ENCODE results near the gene L3HYPDH. TPM values are rescaled to one million over a fixed set of nuclear protein-coding genes. Genes with fewer than 3 reads are reported as not detected.

The L3HYPDH gene
- total RNA-seq, 1 experiment from 2014 or later = 25.1 TPM

DNA sequence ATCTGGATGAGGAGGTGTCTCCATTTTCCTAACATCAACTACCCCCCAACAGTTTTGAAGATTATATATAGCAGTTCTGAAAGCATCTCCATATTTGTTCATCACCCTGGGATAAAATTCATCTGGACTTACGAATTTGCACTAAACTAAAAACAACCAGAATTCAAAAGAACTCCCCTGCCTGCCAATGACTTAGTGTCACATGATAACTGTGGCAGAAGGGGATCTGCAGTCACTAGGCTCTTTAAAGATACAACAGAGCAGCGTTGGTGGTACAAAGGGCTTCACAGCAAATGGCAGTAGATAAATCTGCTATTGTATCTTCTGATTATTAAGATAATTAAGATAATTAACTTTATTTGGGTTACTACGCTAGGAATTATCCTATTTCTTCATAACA lies 49.1 kb downstream of the L3HYPDH start:
- CTCF ChIA-PET = no interaction called here
- H3K36me3 ChIP-seq (ENCODE audit: control insufficient read depth, insufficient read depth, low read length) = no peaks in the 10 kb centered on the region
- intact Hi-C loops (cut with micrococcal nuclease; ENCODE audit: unreplicated experiment) (no loop called here), in situ Hi-C loops (cut with HindIII; ENCODE audit: low pct_unique_long_range_greater_than_20kb, low sequenced_read_pairs) (no loop called here)
- no peaks in the 10 kb centered on the region for H3K9me3 ChIP-seq (ENCODE audit: control insufficient read depth, insufficient read depth, low read depth, low read length)
- DNase-seq (ENCODE audit: low read depth, low spot score) = no peak
- no TSS peak for BruUV-seq (replicated peaks)
- no peak overlapping the region for H3K4me3 ChIP-seq (ENCODE audit: low read depth in 2 of 2, low read length in 2 of 2)
- POLR2A ChIA-PET = no interaction called here
- no peak for ATAC-seq
- TF ChIP-seq TCF7L2 (IDR thresholded peaks at IDR 0.05; ENCODE audit: low read depth, low read length) (no peak), POLR2AphosphoS5 (IDR thresholded peaks at IDR 0.05; ENCODE audit: low read depth, low read length) (no peak), SIN3A (IDR thresholded peaks at IDR 0.05; ENCODE audit: borderline replicate concordance, insufficient read depth, low read depth, low read length) (no peak)
- TF ChIP-seq, protein P1, sequence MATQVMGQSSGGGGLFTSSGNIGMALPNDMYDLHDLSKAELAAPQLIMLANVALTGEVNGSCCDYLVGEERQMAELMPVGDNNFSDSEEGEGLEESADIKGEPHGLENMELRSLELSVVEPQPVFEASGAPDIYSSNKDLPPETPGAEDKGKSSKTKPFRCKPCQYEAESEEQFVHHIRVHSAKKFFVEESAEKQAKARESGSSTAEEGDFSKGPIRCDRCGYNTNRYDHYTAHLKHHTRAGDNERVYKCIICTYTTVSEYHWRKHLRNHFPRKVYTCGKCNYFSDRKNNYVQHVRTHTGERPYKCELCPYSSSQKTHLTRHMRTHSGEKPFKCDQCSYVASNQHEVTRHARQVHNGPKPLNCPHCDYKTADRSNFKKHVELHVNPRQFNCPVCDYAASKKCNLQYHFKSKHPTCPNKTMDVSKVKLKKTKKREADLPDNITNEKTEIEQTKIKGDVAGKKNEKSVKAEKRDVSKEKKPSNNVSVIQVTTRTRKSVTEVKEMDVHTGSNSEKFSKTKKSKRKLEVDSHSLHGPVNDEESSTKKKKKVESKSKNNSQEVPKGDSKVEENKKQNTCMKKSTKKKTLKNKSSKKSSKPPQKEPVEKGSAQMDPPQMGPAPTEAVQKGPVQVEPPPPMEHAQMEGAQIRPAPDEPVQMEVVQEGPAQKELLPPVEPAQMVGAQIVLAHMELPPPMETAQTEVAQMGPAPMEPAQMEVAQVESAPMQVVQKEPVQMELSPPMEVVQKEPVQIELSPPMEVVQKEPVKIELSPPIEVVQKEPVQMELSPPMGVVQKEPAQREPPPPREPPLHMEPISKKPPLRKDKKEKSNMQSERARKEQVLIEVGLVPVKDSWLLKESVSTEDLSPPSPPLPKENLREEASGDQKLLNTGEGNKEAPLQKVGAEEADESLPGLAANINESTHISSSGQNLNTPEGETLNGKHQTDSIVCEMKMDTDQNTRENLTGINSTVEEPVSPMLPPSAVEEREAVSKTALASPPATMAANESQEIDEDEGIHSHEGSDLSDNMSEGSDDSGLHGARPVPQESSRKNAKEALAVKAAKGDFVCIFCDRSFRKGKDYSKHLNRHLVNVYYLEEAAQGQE (IDR thresholded peaks at IDR 0.05; ENCODE audit: insufficient read depth in 1 of 2, low read depth in 2 of 2, low read length in 1 of 2) = no peak
- TF ChIP-seq, protein P2, sequence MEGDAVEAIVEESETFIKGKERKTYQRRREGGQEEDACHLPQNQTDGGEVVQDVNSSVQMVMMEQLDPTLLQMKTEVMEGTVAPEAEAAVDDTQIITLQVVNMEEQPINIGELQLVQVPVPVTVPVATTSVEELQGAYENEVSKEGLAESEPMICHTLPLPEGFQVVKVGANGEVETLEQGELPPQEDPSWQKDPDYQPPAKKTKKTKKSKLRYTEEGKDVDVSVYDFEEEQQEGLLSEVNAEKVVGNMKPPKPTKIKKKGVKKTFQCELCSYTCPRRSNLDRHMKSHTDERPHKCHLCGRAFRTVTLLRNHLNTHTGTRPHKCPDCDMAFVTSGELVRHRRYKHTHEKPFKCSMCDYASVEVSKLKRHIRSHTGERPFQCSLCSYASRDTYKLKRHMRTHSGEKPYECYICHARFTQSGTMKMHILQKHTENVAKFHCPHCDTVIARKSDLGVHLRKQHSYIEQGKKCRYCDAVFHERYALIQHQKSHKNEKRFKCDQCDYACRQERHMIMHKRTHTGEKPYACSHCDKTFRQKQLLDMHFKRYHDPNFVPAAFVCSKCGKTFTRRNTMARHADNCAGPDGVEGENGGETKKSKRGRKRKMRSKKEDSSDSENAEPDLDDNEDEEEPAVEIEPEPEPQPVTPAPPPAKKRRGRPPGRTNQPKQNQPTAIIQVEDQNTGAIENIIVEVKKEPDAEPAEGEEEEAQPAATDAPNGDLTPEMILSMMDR (IDR thresholded peaks at IDR 0.05) = no peak
- H3K4me1 ChIP-seq (ENCODE audit: control insufficient read depth, insufficient read depth, low read length) = no peaks in the 10 kb centered on the region
- H3K27me3 ChIP-seq (ENCODE audit: control insufficient read depth, insufficient read depth, low read length) = no peaks in the 10 kb centered on the region
- H3K27ac ChIP-seq (ENCODE audit: low read length) = no peak overlapping the region

DNA sequence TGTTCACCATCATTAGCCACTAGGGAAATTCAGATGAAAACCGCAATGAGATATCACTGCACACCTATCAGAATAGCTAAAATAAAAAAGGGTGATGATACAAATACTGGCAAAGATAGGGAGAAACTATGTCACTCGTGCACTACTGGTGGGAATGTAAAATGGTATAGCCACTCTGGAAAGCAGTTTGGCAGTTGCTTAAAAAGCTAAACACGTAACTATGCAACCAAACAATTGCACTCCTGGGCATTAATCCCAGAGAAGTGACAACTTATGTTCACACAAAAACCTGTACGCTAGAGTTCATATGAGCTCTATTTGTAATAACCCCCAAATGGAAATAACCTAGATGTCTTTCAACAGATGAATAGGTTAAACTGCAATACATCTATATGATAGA lies 54.4 kb downstream of the L3HYPDH start:
- Histone ChIP-seq H3K4me3 (ENCODE audit: low read depth in 2 of 2, low read length in 2 of 2) (no peak overlapping the region), H3K4me1 (ENCODE audit: control insufficient read depth, insufficient read depth, low read length) (no peaks in the 10 kb centered on the region), H3K27ac (ENCODE audit: low read length) (no peak overlapping the region), H3K9me3 (ENCODE audit: control insufficient read depth, insufficient read depth, low read depth, low read length) (no peaks in the 10 kb centered on the region), H3K27me3 (ENCODE audit: control insufficient read depth, insufficient read depth, low read length) (no peaks in the 10 kb centered on the region), H3K36me3 (ENCODE audit: control insufficient read depth, insufficient read depth, low read length) (no peaks in the 10 kb centered on the region)
- no peak for DNase-seq (ENCODE audit: low read depth, low spot score)
- ChIA-PET CTCF (no interaction called here), POLR2A (no interaction called here)
- BruUV-seq (replicated peaks) = no TSS peak
- ATAC-seq = no peak
- TF ChIP-seq, protein P1 (IDR thresholded peaks at IDR 0.05; ENCODE audit: insufficient read depth in 1 of 2, low read depth in 2 of 2, low read length in 1 of 2) = no peak
- TF ChIP-seq SIN3A (IDR thresholded peaks at IDR 0.05; ENCODE audit: borderline replicate concordance, insufficient read depth, low read depth, low read length) (no peak), POLR2AphosphoS5 (IDR thresholded peaks at IDR 0.05; ENCODE audit: low read depth, low read length) (no peak), TCF7L2 (IDR thresholded peaks at IDR 0.05; ENCODE audit: low read depth, low read length) (no peak)
- TF ChIP-seq, protein P2 (IDR thresholded peaks at IDR 0.05) = no peak
- in situ Hi-C loops (cut with HindIII; ENCODE audit: low pct_unique_long_range_greater_than_20kb, low sequenced_read_pairs) (no loop called here), intact Hi-C loops (cut with micrococcal nuclease; ENCODE audit: unreplicated experiment) (no loop called here)

Measured in Panc1 (cell line).